HEK293 (cell line): ENCODE data around the gene B3GNT3.

Experiments
- KLF10 ChIP-seq: fragments of 450-650 bp; IDR thresholded peaks from 2 replicates; pipeline ENCODE4 v1.5.1; 2018; ENCODE audit warnings: missing biosample characterization, mild to moderate bottlenecking, missing genetic modification characterization
- ZBTB7A ChIP-seq: fragments of 450-650 bp; formaldehyde crosslinking; IDR thresholded peaks from 2 replicates; pipeline ENCODE4 v1.5.1; 2016; ENCODE audit warnings: low read depth, missing biosample characterization, missing genetic modification characterization
- ZNF10 ChIP-seq: fragments of 450-650 bp; formaldehyde crosslinking; IDR thresholded peaks from 2 replicates; pipeline ENCODE4 v1.5.1; 2017; ENCODE audit warnings: missing biosample characterization, missing genetic modification characterization
- TF ChIP-seq, protein P1 (sequence below): fragments of 450-650 bp; formaldehyde crosslinking; IDR thresholded peaks from 2 replicates; pipeline ENCODE4 v1.5.1; 2016; ENCODE audit warnings: missing biosample characterization, missing genetic modification characterization
- TF ChIP-seq, protein P2 (sequence below): fragments of 450-650 bp; formaldehyde crosslinking; IDR thresholded peaks from 2 replicates; pipeline ENCODE4 v1.5.1; 2016; ENCODE audit warnings: missing biosample characterization, missing genetic modification characterization
- TF ChIP-seq, protein P3 (sequence below): fragments of 450-650 bp; IDR thresholded peaks from 2 replicates; pipeline ENCODE4 v1.5.1; 2018; ENCODE audit warnings: missing biosample characterization, mild to moderate bottlenecking, missing genetic modification characterization

DNA sequence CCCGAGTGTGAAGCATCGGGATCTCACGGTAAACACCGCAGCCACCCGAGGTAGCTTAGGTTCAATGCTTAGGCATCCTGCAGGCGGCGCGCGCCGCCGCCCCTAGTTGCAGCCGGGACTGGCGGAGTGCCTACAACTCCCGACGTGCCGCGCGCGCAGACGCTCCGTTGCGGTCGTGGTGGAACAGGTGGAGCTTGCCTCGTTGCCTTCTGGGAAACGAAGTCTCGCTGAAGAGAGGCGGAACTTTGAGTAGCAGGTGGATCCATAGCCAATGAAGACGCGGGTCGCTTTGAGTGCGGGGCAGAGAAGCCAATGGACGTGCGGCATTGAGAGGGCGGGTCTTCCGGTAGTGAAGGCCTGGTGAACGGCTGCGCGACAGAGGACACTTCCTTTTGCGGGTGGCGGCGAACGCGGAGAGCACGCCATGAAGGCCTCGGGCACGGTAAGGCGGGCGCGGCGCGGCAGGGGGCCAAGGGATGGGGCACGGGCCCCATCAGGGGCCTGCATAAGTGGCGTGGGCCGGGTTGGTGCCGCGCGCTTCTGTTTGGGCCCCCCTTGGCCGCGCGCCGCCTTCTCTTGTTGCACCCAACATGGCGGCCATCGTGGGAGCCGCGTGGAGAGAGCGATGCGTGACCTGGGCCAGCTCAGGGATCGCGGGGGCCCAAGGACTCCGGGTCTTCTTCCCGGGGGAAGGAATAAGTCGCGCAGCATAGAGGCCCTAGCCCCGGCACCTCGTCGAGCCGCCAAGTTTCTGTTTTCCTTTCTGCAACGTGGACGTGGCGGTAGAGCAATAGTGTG is 64.8 kb downstream of the B3GNT3 start, which contains the start of gene RPL18A:
- TF ChIP-seq ZNF10 (no peak), KLF10 (tag by site-specific recombination) (no peak), ZBTB7A (0 out of 2 replicates have a peak, but pooled peaks have one; percentile 26)
- TF ChIP-seq, protein P1, sequence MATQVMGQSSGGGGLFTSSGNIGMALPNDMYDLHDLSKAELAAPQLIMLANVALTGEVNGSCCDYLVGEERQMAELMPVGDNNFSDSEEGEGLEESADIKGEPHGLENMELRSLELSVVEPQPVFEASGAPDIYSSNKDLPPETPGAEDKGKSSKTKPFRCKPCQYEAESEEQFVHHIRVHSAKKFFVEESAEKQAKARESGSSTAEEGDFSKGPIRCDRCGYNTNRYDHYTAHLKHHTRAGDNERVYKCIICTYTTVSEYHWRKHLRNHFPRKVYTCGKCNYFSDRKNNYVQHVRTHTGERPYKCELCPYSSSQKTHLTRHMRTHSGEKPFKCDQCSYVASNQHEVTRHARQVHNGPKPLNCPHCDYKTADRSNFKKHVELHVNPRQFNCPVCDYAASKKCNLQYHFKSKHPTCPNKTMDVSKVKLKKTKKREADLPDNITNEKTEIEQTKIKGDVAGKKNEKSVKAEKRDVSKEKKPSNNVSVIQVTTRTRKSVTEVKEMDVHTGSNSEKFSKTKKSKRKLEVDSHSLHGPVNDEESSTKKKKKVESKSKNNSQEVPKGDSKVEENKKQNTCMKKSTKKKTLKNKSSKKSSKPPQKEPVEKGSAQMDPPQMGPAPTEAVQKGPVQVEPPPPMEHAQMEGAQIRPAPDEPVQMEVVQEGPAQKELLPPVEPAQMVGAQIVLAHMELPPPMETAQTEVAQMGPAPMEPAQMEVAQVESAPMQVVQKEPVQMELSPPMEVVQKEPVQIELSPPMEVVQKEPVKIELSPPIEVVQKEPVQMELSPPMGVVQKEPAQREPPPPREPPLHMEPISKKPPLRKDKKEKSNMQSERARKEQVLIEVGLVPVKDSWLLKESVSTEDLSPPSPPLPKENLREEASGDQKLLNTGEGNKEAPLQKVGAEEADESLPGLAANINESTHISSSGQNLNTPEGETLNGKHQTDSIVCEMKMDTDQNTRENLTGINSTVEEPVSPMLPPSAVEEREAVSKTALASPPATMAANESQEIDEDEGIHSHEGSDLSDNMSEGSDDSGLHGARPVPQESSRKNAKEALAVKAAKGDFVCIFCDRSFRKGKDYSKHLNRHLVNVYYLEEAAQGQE (tag by site-specific recombination), result no peak
- TF ChIP-seq, protein P2, sequence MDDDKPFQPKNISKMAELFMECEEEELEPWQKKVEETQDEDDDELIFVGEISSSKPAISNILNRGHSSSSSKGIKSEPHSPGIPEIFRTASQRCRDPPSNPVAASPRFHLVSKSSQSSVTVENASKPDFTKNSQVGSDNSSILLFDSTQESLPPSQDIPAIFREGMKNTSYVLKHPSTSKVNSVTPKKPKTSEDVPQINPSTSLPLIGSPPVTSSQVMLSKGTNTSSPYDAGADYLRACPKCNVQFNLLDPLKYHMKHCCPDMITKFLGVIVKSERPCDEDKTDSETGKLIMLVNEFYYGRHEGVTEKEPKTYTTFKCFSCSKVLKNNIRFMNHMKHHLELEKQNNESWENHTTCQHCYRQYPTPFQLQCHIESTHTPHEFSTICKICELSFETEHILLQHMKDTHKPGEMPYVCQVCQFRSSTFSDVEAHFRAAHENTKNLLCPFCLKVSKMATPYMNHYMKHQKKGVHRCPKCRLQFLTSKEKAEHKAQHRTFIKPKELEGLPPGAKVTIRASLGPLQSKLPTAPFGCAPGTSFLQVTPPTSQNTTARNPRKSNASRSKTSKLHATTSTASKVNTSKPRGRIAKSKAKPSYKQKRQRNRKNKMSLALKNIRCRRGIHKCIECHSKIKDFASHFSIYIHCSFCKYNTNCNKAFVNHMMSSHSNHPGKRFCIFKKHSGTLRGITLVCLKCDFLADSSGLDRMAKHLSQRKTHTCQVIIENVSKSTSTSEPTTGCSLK (tag by site-specific recombination), result no peak
- TF ChIP-seq, protein P3, sequence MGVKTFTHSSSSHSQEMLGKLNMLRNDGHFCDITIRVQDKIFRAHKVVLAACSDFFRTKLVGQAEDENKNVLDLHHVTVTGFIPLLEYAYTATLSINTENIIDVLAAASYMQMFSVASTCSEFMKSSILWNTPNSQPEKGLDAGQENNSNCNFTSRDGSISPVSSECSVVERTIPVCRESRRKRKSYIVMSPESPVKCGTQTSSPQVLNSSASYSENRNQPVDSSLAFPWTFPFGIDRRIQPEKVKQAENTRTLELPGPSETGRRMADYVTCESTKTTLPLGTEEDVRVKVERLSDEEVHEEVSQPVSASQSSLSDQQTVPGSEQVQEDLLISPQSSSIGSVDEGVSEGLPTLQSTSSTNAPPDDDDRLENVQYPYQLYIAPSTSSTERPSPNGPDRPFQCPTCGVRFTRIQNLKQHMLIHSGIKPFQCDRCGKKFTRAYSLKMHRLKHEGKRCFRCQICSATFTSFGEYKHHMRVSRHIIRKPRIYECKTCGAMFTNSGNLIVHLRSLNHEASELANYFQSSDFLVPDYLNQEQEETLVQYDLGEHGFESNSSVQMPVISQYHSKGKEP, result no peak
